C1 segment of cervical spinal cord (tissue), 14 donors: ENCODE measurements around the gene NUP107.

Experiments used
- DNase-seq, 14 donors: peaks; one replicate each; lab custom pipeline; 2025; lab: John Stamatoyannopoulos, UW

The NUP107 gene

GRCh38 chr12:68772714-68773113 is 85.9 kb downstream of the NUP107 start:
- DNase-seq, result no peak

- DNase-seq, result no peak
These were observed 86.8 kb downstream of the NUP107 start for GRCh38 chr12:68773582-68773981.

GRCh38 chr12:68775121-68775630 is 88.4 kb downstream of the NUP107 start:
- DNase-seq, result no peak

- DNase-seq, result no peak
These were observed 90.3 kb downstream of the NUP107 start for GRCh38 chr12:68776976-68777610.

GRCh38 chr12:68779280-68779679 is 92.5 kb downstream of the NUP107 start:
- no peak for DNase-seq

GRCh38 chr12:68780731-68781130 is 94.0 kb downstream of the NUP107 start:
- DNase-seq, result no peak

GRCh38 chr12:68781728-68782127 is 95.0 kb downstream of the NUP107 start:
- no peak for DNase-seq

GRCh38 chr12:68784015-68784414 is 97.2 kb downstream of the NUP107 start:
- no peak for DNase-seq

- DNase-seq, result no peak
These were observed 98.6 kb downstream of the NUP107 start for GRCh38 chr12:68785358-68785757.

GRCh38 chr12:68785823-68786222 is 99.0 kb downstream of the NUP107 start:
- DNase-seq, result no peak

- no peak for DNase-seq
These were observed 100.2 kb downstream of the NUP107 start for GRCh38 chr12:68786929-68787328.

GRCh38 chr12:68788554-68789143 is 101.9 kb downstream of the NUP107 start:
- no peak for DNase-seq

- DNase-seq, result no peak
These were observed 102.5 kb downstream of the NUP107 start for GRCh38 chr12:68789144-68789878.

- no peak for DNase-seq
These were observed 103.5 kb downstream of the NUP107 start for GRCh38 chr12:68790081-68790951.

GRCh38 chr12:68790952-68791234 is 104.1 kb downstream of the NUP107 start:
- DNase-seq, result no peak

- DNase-seq, result no peak
These were observed 105.2 kb downstream of the NUP107 start for GRCh38 chr12:68791897-68792481.

- no peak for DNase-seq
These were observed 106.2 kb downstream of the NUP107 start for GRCh38 chr12:68792952-68793351.

- no peak for DNase-seq
These were observed 106.7 kb downstream of the NUP107 start for GRCh38 chr12:68793436-68793835.

GRCh38 chr12:68793975-68794652 is 107.3 kb downstream of the NUP107 start:
- DNase-seq, result no peak

GRCh38 chr12:68794653-68795251 is 108.0 kb downstream of the NUP107 start:
- no peak for DNase-seq
